SJCRH30 (cell line): Measurements from ENCODE around the gene ZC3H10. TPM values are rescaled to one million over a fixed set of nuclear protein-coding genes. Genes with fewer than 3 reads are reported as not detected.
"Not testable (repeated sequence)": the region's sequence is repeated elsewhere in the genome, so short reads cannot be mapped to it uniquely, and the experiment has no call there.

Experiments used
- DNase-seq, 2 experiments: peaks; one replicate each; pipeline ENCODE4 v3.0.0-alpha.2; 2015 to 2020
- H3K27ac ChIP-seq: fragments of 250-450 bp; sonication (Bioruptor Pico); 2 replicates; pipeline ENCODE4 v1.5.1; 2020; ENCODE audit warnings: mild to moderate bottlenecking, moderate library complexity
- H3K27me3 ChIP-seq: fragments of 250-450 bp; sonication (Bioruptor Pico); 2 replicates; pipeline ENCODE4 v1.5.1; 2020; ENCODE audit warnings: mild to moderate bottlenecking, moderate library complexity
- H3K36me3 ChIP-seq: fragments of 250-450 bp; sonication (Bioruptor Pico); 2 replicates; pipeline ENCODE4 v1.5.1; 2020; ENCODE audit warnings: mild to moderate bottlenecking, moderate library complexity
- H3K4me1 ChIP-seq: fragments of 250-450 bp; sonication (Bioruptor Pico); 2 replicates; pipeline ENCODE4 v1.5.1; 2020; ENCODE audit warnings: mild to moderate bottlenecking, moderate library complexity
- H3K4me3 ChIP-seq: fragments of 250-450 bp; sonication (Bioruptor Pico); 2 replicates; pipeline ENCODE4 v1.5.1; 2020; ENCODE audit warnings: mild to moderate bottlenecking, moderate library complexity
- H3K9me3 ChIP-seq: fragments of 250-450 bp; sonication (Bioruptor Pico); replicated peaks from 2 replicates; pipeline ENCODE4 v1.5.1; 2020; ENCODE audit warnings: mild to moderate bottlenecking, moderate library complexity
- total RNA-seq: library from RNA; depleted of rRNA; stranded (reverse); fragments of >200 nt; shearing (Covaris generic); gene quantifications from 2 replicates; pipeline ENCODE4 v1.2.3, GENCODE V29; 2014; rRNA removed

The ZC3H10 gene, protein sequence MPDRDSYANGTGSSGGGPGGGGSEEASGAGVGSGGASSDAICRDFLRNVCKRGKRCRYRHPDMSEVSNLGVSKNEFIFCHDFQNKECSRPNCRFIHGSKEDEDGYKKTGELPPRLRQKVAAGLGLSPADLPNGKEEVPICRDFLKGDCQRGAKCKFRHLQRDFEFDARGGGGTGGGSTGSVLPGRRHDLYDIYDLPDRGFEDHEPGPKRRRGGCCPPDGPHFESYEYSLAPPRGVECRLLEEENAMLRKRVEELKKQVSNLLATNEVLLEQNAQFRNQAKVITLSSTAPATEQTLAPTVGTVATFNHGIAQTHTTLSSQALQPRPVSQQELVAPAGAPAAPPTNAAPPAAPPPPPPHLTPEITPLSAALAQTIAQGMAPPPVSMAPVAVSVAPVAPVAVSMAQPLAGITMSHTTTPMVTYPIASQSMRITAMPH
- total RNA-seq: 5.5 and 5.8 TPM in 2 replicates

DNA sequence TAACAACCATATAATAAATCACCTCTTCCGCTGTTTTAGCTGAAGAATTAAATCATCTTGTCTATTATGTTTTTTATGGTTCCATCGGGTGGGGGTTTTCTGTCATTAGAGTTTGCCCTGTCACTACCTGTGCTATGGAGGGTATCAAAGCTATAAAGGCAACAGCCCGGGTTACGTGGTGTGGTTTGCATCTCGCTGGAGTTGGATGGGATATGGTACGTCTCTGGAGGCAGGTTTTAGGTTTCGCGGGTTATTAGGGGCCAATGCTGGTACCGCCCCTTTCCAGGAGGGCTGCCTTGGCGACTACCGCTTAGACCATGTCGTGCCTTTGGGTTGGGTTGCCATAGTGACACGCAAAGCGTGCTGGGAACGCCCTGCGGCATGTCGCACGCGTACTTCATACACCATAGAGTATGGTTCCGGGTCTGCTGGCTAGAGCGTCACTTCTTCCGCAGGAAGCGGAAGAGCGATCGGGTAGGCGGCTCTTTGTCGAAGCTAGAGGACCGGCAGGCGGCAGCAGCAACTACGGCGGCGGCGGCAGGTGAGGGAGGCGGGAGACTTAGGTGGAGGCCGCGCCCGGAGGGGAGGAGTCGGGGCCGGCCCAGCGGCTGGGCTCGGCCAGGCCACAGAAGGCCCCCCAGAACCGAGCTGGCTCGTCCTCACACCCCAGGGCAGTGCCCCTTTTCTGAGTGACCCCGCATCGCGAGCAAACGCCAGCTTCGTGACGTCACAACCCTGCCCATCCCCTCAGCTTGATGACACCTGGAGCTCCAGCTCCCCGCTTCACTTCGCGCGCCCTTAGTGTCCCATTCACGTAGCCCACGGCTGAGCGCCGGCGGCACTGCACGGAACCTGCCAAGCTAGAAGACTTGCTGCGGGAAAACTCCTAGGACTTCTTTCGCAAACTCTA lies at the start of gene ZC3H10:
TSS of gene ZC3H10 (plus strand) at position 489 of the 910 bp plus-strand sequence. CDS start 2,297 bp downstream, outside the sequence.
- peak; percentile 99 for DNase-seq
- H3K36me3 ChIP-seq: peaks cover 19% of the 10 kb centered on the region
- H3K27ac ChIP-seq: peak within 1 kb of the TSS; percentile 93
- no peaks in the 10 kb centered on the region for H3K9me3 ChIP-seq
- H3K4me3 ChIP-seq: peak within 1 kb of the TSS; percentile 73
- H3K27me3 ChIP-seq: no peaks in the 10 kb centered on the region; the same call in 1 of the 2 replicates
- peaks cover 21% of the 10 kb centered on the region for H3K4me1 ChIP-seq

DNA sequence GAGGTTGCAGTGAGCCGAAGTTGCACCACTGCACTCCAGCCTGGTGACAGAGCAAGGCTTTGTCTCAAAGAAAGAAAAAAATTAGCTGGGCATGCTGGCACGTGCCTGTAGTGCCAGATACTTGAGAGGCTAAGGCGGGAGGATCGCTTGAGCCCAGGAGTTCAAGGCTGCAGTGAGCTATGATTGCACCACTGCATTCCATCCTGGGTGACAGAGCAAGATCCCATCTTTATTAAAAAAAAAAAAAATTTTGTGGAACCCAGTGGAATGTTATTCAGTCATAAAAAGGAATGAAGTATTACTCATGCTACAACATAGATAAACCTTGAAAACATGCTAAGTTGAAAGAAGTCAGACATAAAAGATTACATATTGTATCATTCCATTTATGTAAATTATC lies 46.4 kb upstream of the ZC3H10 start:
- DNase-seq: no peak
- H3K27ac ChIP-seq: no peak overlapping the region
- no peaks in the 10 kb centered on the region for H3K27me3 ChIP-seq
- no peaks in the 10 kb centered on the region for H3K9me3 ChIP-seq
- no peaks in the 10 kb centered on the region for H3K36me3 ChIP-seq
- H3K4me1 ChIP-seq: no peaks in the 10 kb centered on the region
- H3K4me3 ChIP-seq: no peak overlapping the region

DNA sequence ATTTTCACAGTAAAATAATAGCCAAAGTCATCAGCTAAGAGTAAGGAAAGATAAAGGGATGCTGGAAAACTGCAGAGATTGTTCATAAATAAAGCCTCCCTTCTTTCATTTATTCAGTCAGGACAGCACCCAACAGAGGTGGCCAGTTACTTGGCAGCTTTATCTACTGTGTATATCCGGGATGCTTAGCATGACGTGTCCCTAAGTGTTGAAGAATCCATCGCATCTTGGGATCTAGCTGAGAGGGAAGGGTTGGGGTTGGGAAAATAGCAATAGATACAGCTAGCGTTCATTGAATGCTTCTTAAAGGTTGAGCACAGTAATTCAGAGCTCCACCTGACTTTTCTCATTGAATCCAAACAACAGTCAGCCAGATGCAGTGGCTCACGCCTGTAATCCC lies 43.7 kb upstream of the ZC3H10 start:
- DNase-seq: no peak
- no peak overlapping the region for H3K4me3 ChIP-seq
- no peaks in the 10 kb centered on the region for H3K27me3 ChIP-seq
- H3K9me3 ChIP-seq: no peaks in the 10 kb centered on the region
- no peaks in the 10 kb centered on the region for H3K36me3 ChIP-seq
- H3K27ac ChIP-seq: no peak overlapping the region
- no peaks in the 10 kb centered on the region for H3K4me1 ChIP-seq

DNA sequence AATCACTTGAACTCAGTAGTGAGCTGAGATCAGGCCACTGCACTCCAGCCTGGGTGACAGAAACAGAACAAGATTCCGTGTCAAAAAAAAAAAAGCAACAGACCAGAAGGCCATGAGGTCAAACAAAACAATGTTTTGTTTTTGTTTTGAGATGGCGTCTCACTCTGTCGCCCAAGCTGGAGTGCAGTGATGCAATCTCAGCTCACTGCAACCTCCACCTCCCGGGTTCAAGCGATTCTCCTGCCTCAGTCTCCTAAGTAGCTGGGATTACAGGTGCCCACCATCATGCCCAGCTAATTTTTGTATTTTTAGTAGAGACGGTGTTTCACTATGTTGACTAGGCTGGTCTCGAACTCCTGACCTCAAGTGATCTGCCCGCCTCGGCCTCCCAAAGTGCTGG lies 40.1 kb upstream of the ZC3H10 start:
- H3K27ac ChIP-seq, H3K27me3 ChIP-seq, H3K9me3 ChIP-seq, DNase-seq, H3K4me3 ChIP-seq, H3K36me3 ChIP-seq: not testable (repeated sequence)
- peaks cover 22% of the 10 kb centered on the region for H3K4me1 ChIP-seq

DNA sequence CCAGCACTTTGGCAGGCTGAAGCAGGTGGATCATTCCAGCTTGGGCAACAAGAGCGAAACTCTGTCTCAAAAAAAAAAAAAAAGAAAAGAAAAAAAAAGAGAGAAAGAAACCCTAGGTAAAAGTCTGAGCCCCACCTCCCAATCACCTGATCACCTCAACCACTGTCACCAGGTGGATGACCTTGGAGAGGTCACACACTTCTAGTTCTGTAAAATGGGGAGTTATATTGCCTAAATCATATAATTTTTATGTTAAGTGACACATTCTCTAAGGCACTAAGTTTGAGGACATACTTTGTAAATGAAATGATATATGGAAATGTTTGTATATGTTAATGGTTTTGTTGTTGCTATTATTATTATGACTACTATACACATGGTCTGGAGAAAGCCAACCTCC lies 39.6 kb upstream of the ZC3H10 start:
- no peak for DNase-seq
- no peaks in the 10 kb centered on the region for H3K27me3 ChIP-seq
- peak overlapping the region; percentile 97 for H3K27ac ChIP-seq
- peaks cover 25% of the 10 kb centered on the region for H3K4me1 ChIP-seq
- H3K9me3 ChIP-seq: no peaks in the 10 kb centered on the region
- no peaks in the 10 kb centered on the region for H3K36me3 ChIP-seq
- H3K4me3 ChIP-seq: peak overlapping the region; percentile 86

DNA sequence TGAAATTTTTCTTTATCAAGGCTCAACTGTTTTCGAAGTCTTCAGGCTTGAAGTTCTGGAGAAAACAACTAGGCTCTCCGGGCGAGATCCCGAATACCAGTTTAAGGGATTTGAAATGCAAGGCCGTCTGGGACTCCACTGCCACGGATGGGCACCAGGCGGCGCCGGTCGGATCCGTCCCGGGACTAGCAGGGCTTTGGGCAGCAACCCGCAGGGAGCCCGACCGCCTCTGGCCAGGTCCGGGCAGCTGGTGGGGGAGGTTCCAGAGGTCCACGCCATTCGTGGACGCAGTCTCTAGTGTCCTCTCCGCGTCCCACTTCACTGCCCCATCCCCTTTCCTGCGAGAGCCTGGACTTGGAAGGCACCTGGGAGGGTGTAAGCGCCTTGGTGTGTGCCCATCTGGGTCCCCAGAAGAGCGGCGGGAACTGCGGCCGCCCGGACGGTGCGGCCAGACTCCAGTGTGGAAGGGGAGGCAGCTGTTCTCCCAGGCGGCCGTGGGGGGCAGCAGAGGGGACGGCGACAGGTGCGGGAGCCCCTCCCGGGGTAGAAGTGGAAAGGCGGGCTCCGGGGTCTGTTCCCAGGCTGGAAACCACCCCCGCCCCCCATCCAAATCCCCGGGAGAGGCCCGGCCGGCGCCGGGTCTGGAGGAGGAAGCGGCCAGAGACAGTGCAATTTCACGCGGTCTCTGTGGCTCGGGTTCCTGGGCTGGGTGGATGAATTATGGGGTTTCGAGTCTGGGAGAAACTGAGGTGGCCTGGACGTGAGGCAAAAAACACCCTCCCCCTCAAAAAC lies 38.9 kb upstream of the ZC3H10 start:
- H3K27me3 ChIP-seq: no peaks in the 10 kb centered on the region

DNA sequence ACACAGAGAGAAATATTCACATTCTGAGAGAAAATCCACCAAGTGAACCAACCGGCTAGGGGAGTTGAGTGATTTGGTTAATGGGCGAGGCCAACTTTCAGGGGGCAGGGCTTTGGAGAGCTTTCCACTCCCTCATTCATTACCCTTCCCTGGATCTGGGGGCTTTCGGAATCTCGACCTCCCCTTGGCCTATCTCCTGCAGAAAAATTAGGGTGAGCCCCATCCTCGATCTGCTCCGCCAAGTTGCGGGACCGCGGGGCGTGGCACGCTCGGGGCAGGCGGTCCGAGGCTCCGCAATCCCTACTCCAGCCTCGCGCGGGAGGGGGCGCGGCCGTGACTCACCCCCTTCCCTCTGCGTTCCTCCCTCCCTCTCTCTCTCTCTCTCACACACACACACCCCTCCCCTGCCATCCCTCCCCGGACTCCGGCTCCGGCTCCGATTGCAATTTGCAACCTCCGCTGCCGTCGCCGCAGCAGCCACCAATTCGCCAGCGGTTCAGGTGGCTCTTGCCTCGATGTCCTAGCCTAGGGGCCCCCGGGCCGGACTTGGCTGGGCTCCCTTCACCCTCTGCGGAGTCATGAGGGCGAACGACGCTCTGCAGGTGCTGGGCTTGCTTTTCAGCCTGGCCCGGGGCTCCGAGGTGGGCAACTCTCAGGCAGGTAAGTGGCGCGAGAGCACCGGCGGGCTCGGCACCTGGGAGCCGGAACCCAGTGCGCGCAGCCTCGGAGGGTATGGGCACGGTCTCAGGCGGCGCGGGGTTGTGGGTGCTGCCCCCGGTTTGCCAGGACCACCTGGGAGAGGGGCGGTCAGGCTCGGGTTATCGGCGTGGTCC lies 38.1 kb upstream of the ZC3H10 start, which contains the start of gene ERBB3:
TSS of gene ERBB3 (plus strand) at position 443 of the 833 bp plus-strand sequence. CDS start at position 579, 136 bp downstream.
- H3K27me3 ChIP-seq: no peaks in the 10 kb centered on the region
- DNase-seq: peak; percentile 87 to 90
- peak within 1 kb of the TSS; percentile 86 for H3K4me3 ChIP-seq
- peaks cover 25% of the 10 kb centered on the region for H3K4me1 ChIP-seq
- H3K9me3 ChIP-seq: no peaks in the 10 kb centered on the region
- peaks cover 3% of the 10 kb centered on the region; the same call in 1 of the 2 replicates for H3K36me3 ChIP-seq
- peak within 1 kb of the TSS; percentile 97 for H3K27ac ChIP-seq

More for the DNA sequence above, 38.9 kb upstream of the ZC3H10 start:
- peak; percentile 95 to 97 for DNase-seq
- peak overlapping the region; percentile 97 for H3K27ac ChIP-seq
- no peaks in the 10 kb centered on the region for H3K9me3 ChIP-seq
- H3K36me3 ChIP-seq: no peaks in the 10 kb centered on the region
- H3K4me3 ChIP-seq: peak overlapping the region; percentile 86
- peaks cover 25% of the 10 kb centered on the region for H3K4me1 ChIP-seq

DNA sequence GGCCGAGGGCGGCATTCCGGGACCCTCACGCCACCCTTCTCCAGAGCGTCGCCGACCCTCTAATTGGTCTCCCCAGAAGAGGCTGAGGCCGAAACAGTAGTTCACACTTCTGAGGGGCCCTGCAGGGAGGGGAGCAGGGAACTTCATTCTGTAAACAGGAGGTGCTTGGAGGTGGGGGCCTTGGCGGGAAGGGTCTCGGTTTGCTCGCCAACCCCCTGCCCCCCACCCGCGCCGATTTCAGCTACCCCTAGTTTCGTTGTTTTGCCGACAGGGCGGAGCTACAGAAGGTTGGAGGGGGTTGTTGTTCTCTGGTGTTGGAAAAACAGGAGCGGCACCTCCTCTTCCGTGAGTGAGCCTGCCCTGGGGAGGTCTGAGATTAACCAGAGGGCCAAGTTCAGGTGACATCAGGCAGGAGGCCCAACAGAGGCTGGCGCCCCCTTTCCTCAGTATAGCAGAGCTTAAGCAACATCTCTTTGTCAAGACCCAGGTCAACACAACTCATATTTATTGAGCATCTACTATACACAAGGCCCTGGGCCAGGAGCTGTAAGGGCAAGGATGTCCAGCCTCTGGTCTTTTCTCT lies 37.4 kb upstream of the ZC3H10 start:
- H3K4me3 ChIP-seq: peak overlapping the region; percentile 86
- peaks cover 25% of the 10 kb centered on the region for H3K4me1 ChIP-seq
- peak overlapping the region; percentile 97 for H3K27ac ChIP-seq
- peaks cover 6% of the 10 kb centered on the region; the same call in 1 of the 2 replicates for H3K36me3 ChIP-seq
- H3K9me3 ChIP-seq: no peaks in the 10 kb centered on the region
- no peaks in the 10 kb centered on the region for H3K27me3 ChIP-seq
- peak; percentile 27 to 34 for DNase-seq

DNA sequence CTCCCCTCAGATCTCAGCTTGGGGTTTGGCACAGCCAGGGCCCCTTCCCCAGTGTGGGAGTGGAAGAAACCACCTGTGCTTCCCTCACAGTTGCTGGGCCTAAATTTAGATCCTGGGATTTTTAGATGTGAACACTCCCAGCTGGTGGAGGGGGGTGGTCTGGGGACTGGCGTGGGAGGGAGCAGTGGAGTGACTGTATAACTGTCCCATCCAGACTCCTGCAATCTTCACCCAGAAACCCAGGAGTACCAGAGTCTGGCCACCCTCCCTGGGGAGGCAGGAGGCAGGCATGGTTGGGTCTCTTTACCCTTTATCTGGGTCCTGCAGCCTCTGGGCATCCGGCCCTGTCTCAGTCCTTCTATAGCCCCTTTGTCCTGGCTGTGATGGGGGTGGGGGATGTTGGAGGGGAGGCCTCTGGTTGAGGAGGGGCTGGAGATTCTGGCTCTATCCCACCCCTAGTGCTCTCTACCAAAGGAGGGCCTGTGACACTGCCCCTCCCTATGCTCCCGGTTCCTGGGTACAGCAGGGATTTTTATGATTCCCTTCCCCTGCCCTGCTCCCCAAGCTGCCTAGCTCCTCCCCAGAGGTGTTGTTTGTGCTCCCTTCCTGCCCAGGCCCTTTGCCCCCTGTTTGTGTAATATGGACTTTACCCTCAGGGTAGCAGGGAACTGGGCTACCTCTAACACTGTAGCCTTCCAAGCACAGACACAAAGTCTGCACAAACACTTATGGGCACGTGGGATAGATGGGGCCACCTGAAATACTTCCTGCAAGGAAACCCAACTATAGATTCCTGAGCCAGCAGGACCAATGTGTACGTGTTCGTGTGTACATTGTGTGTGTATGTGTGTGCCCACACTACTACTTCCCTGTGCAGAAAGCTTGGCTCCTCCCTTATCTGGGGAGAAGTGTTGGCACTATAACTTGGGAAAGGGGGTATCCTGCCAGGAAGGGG lies 36.4 kb upstream of the ZC3H10 start:
- peak overlapping the region; percentile 18; the same call in 1 of the 2 replicates for H3K27ac ChIP-seq
- H3K9me3 ChIP-seq: no peaks in the 10 kb centered on the region
- H3K27me3 ChIP-seq: no peaks in the 10 kb centered on the region
- peak overlapping the region; percentile 86 for H3K4me3 ChIP-seq
- peaks cover 25% of the 10 kb centered on the region for H3K4me1 ChIP-seq
- peaks cover 6% of the 10 kb centered on the region; the same call in 1 of the 2 replicates for H3K36me3 ChIP-seq
- peak; percentile 49 to 64 for DNase-seq

DNA sequence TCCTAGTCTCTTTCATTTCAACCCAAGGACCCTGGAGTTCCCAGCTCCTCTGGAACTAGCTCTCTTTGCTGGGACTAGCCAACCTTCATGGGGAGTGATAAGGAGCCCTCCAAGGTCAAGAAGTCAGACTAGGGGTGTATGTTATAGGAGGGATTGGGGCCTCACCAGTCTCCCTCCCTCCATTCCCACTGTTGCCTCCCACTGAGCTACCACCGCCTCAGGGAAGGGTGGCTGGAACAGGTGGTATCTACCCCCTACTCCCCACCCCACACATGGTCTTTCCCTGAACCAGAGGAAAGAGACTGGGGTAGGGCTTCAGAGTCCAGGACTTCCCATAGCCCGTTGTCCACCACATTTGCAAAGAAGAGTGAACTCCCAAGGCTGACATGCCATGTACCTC lies 35.7 kb upstream of the ZC3H10 start:
- DNase-seq: peak; percentile 52 to 68
- peaks cover 6% of the 10 kb centered on the region; the same call in 1 of the 2 replicates for H3K36me3 ChIP-seq
- peaks cover 25% of the 10 kb centered on the region for H3K4me1 ChIP-seq
- H3K27ac ChIP-seq: no peak overlapping the region; the same call in 1 of the 2 replicates
- no peaks in the 10 kb centered on the region for H3K9me3 ChIP-seq
- no peak overlapping the region for H3K4me3 ChIP-seq
- H3K27me3 ChIP-seq: no peaks in the 10 kb centered on the region

DNA sequence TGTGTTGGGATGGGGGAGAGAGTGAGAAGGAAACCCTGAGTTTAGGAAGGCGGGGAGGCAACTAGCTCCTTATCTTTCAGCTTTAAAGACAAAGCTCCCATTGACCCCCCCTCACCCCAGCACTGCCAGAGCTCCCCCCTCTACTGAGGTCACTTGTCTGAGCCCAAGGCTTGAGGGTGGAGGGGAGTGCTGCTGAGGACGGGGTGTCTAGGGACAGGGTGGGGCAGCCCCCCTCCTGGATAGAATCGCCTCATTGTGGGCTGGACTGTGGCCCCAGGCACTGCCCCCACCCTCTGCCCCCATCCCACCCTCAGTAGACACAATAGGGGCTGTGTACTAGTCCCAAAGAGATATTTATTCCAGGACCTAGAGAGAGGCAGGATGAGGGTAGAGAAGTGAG lies 35.1 kb upstream of the ZC3H10 start:
- DNase-seq: peak; percentile 11 to 27
- Histone ChIP-seq H3K36me3 (peaks cover 6% of the 10 kb centered on the region; the same call in 1 of the 2 replicates), H3K9me3 (no peaks in the 10 kb centered on the region), H3K4me1 (peaks cover 25% of the 10 kb centered on the region), H3K27ac (no peak overlapping the region), H3K27me3 (no peaks in the 10 kb centered on the region), H3K4me3 (no peak overlapping the region)

DNA sequence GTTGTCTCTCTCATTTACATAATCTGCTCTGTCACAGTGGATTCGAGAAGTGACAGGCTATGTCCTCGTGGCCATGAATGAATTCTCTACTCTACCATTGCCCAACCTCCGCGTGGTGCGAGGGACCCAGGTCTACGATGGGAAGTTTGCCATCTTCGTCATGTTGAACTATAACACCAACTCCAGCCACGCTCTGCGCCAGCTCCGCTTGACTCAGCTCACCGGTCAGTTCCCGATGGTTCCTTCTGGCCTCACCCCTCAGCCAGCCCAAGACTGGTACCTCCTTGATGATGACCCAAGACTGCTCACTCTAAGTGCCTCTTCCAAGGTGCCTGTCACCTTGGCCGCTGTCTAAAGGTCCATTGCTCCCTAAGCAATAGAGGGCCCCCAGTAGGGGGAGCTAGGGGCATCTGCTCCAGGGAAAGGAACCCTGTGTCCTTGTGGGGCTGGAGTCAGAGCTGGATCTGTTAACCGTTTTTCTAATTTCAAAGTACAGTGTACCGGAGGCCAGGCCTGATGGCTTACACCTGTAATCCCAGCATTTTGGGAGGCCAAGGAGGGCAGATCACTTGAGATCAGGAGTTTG lies 33.0 kb upstream of the ZC3H10 start:
- Histone ChIP-seq H3K4me3 (no peak overlapping the region), H3K27ac (no peak overlapping the region), H3K36me3 (peaks cover 18% of the 10 kb centered on the region; the same call in 1 of the 2 replicates), H3K4me1 (peaks cover 25% of the 10 kb centered on the region), H3K27me3 (no peaks in the 10 kb centered on the region), H3K9me3 (no peaks in the 10 kb centered on the region)
- DNase-seq: peak; percentile 25 to 39
